ENCODE data around the gene MIOX. TPM values are rescaled to one million over a fixed set of nuclear protein-coding genes. Genes with fewer than 3 reads are reported as not detected.

MIOX gene
- total and polyA plus RNA-seq, 2 donors, result 0.61 to 1.7 TPM

GRCh38 chr22:50443197-50443596, 43.5 kb upstream of the MIOX start:
- Histone ChIP-seq H3K4me1 (ENCODE audit: control insufficient read depth in 2 of 2, insufficient read depth in 2 of 2, low read length in 2 of 2) (peaks cover 0 to 16% of the 10 kb centered on the region in 2 donors), H3K36me3 (ENCODE audit: control insufficient read depth in 2 of 2, insufficient read depth in 2 of 2, low read length in 1 of 2) (peaks cover 84 to 90% of the 10 kb centered on the region in 2 donors), H3K27ac (ENCODE audit: low read depth in 1 of 2, low read length in 1 of 2) (no peak overlapping the region), H3K9me3 (ENCODE audit: control insufficient read depth in 2 of 2, insufficient read depth in 1 of 2, low read length in 1 of 2) (no peaks in the 10 kb centered on the region), H3K27me3 (ENCODE audit: control insufficient read depth in 2 of 2, insufficient read depth in 1 of 2, low read length in 1 of 2) (no peaks in the 10 kb centered on the region), H3K4me3 (ENCODE audit: low read length in 2 of 2) (no peak overlapping the region)
- 93% methylated on average over 15 of the region's 15 CpGs for WGBS
- no peak for DNase-seq (ENCODE audit: low read depth in 6 of 9, low spot score in 9 of 9)

GRCh38 chr22:50443801-50444625, 42.6 kb upstream of the MIOX start:
- H3K9me3 ChIP-seq (ENCODE audit: control insufficient read depth in 2 of 2, insufficient read depth in 1 of 2, low read length in 1 of 2), result no peaks in the 10 kb centered on the region
- 90% methylated on average over 28 of the region's 28 CpGs for WGBS
- DNase-seq (ENCODE audit: low read depth in 6 of 9, low spot score in 9 of 9), result no peak
- H3K4me1 ChIP-seq (ENCODE audit: control insufficient read depth in 2 of 2, insufficient read depth in 2 of 2, low read length in 2 of 2), result peaks cover 0 to 16% of the 10 kb centered on the region in 2 donors
- no peak overlapping the region for H3K4me3 ChIP-seq (ENCODE audit: low read length in 2 of 2)
- no peak overlapping the region for H3K27ac ChIP-seq (ENCODE audit: low read depth in 1 of 2, low read length in 1 of 2)
- H3K27me3 ChIP-seq (ENCODE audit: control insufficient read depth in 2 of 2, insufficient read depth in 1 of 2, low read length in 1 of 2), result no peaks in the 10 kb centered on the region
- H3K36me3 ChIP-seq (ENCODE audit: control insufficient read depth in 2 of 2, insufficient read depth in 2 of 2, low read length in 1 of 2), result peaks cover 84 to 90% of the 10 kb centered on the region in 2 donors

GRCh38 chr22:50444663-50445062, 42.0 kb upstream of the MIOX start:
- no peak overlapping the region for H3K4me3 ChIP-seq (ENCODE audit: low read length in 2 of 2)
- DNase-seq (ENCODE audit: low read depth in 6 of 9, low spot score in 9 of 9), result no peak
- no peaks in the 10 kb centered on the region for H3K9me3 ChIP-seq (ENCODE audit: control insufficient read depth in 2 of 2, insufficient read depth in 1 of 2, low read length in 1 of 2)
- H3K4me1 ChIP-seq (ENCODE audit: control insufficient read depth in 2 of 2, insufficient read depth in 2 of 2, low read length in 2 of 2), result peaks cover 0 to 17% of the 10 kb centered on the region in 2 donors
- H3K36me3 ChIP-seq (ENCODE audit: control insufficient read depth in 2 of 2, insufficient read depth in 2 of 2, low read length in 1 of 2), result peaks cover 79 to 90% of the 10 kb centered on the region in 2 donors
- no peaks in the 10 kb centered on the region for H3K27me3 ChIP-seq (ENCODE audit: control insufficient read depth in 2 of 2, insufficient read depth in 1 of 2, low read length in 1 of 2)
- WGBS, result 91% methylated on average over 5 of the region's 5 CpGs
- peak overlapping the region in 1 of 2 donors; percentile 58 for H3K27ac ChIP-seq (ENCODE audit: low read depth in 1 of 2, low read length in 1 of 2)

- Histone ChIP-seq H3K27ac (ENCODE audit: low read depth in 1 of 2, low read length in 1 of 2) (peak overlapping the region in 1 of 2 donors; percentile 58), H3K4me3 (ENCODE audit: low read length in 2 of 2) (no peak overlapping the region), H3K36me3 (ENCODE audit: control insufficient read depth in 2 of 2, insufficient read depth in 2 of 2, low read length in 1 of 2) (peaks cover 79 to 89% of the 10 kb centered on the region in 2 donors), H3K27me3 (ENCODE audit: control insufficient read depth in 2 of 2, insufficient read depth in 1 of 2, low read length in 1 of 2) (no peaks in the 10 kb centered on the region), H3K9me3 (ENCODE audit: control insufficient read depth in 2 of 2, insufficient read depth in 1 of 2, low read length in 1 of 2) (no peaks in the 10 kb centered on the region), H3K4me1 (ENCODE audit: control insufficient read depth in 2 of 2, insufficient read depth in 2 of 2, low read length in 2 of 2) (peaks cover 0 to 21% of the 10 kb centered on the region in 2 donors)
- 66% methylated on average over 30 of the region's 30 CpGs for WGBS
- DNase-seq (ENCODE audit: low read depth in 6 of 9, low spot score in 9 of 9), result peak in 5 of 9 donors; percentile 10 to 71 (median 48)
Measured at GRCh38 chr22:50445071-50445879, 41.4 kb upstream of the MIOX start.

- no peak overlapping the region for H3K27ac ChIP-seq (ENCODE audit: low read depth in 1 of 2, low read length in 1 of 2)
- H3K9me3 ChIP-seq (ENCODE audit: control insufficient read depth in 2 of 2, insufficient read depth in 1 of 2, low read length in 1 of 2), result no peaks in the 10 kb centered on the region
- H3K36me3 ChIP-seq (ENCODE audit: control insufficient read depth in 2 of 2, insufficient read depth in 2 of 2, low read length in 1 of 2), result peaks cover 79 to 83% of the 10 kb centered on the region in 2 donors
- peaks cover 0 to 21% of the 10 kb centered on the region in 2 donors for H3K4me1 ChIP-seq (ENCODE audit: control insufficient read depth in 2 of 2, insufficient read depth in 2 of 2, low read length in 2 of 2)
- H3K4me3 ChIP-seq (ENCODE audit: low read length in 2 of 2), result no peak overlapping the region
- H3K27me3 ChIP-seq (ENCODE audit: control insufficient read depth in 2 of 2, insufficient read depth in 1 of 2, low read length in 1 of 2), result no peaks in the 10 kb centered on the region
- no peak for DNase-seq (ENCODE audit: low read depth in 6 of 9, low spot score in 9 of 9)
- WGBS, result 92% methylated on average over 17 of the region's 17 CpGs
Measured at GRCh38 chr22:50445880-50446707, 40.6 kb upstream of the MIOX start.

- H3K4me3 ChIP-seq (ENCODE audit: low read length in 2 of 2), result no peak overlapping the region
- no peaks in the 10 kb centered on the region for H3K9me3 ChIP-seq (ENCODE audit: control insufficient read depth in 2 of 2, insufficient read depth in 1 of 2, low read length in 1 of 2)
- no peak overlapping the region for H3K27ac ChIP-seq (ENCODE audit: low read depth in 1 of 2, low read length in 1 of 2)
- WGBS, result 98% methylated on average over 54 of the region's 54 CpGs
- H3K36me3 ChIP-seq (ENCODE audit: control insufficient read depth in 2 of 2, insufficient read depth in 2 of 2, low read length in 1 of 2), result peaks cover 75 to 83% of the 10 kb centered on the region in 2 donors
- H3K4me1 ChIP-seq (ENCODE audit: control insufficient read depth in 2 of 2, insufficient read depth in 2 of 2, low read length in 2 of 2), result peaks cover 0 to 21% of the 10 kb centered on the region in 2 donors
- H3K27me3 ChIP-seq (ENCODE audit: control insufficient read depth in 2 of 2, insufficient read depth in 1 of 2, low read length in 1 of 2), result no peaks in the 10 kb centered on the region
- no peak for DNase-seq (ENCODE audit: low read depth in 6 of 9, low spot score in 9 of 9)
Measured at GRCh38 chr22:50446708-50447575, 39.7 kb upstream of the MIOX start.

- Histone ChIP-seq H3K4me3 (ENCODE audit: low read length in 2 of 2) (no peak overlapping the region), H3K9me3 (ENCODE audit: control insufficient read depth in 2 of 2, insufficient read depth in 1 of 2, low read length in 1 of 2) (no peaks in the 10 kb centered on the region), H3K27me3 (ENCODE audit: control insufficient read depth in 2 of 2, insufficient read depth in 1 of 2, low read length in 1 of 2) (no peaks in the 10 kb centered on the region), H3K4me1 (ENCODE audit: control insufficient read depth in 2 of 2, insufficient read depth in 2 of 2, low read length in 2 of 2) (peaks cover 0 to 21% of the 10 kb centered on the region in 2 donors), H3K36me3 (ENCODE audit: control insufficient read depth in 2 of 2, insufficient read depth in 2 of 2, low read length in 1 of 2) (peaks cover 76 to 86% of the 10 kb centered on the region in 2 donors), H3K27ac (ENCODE audit: low read depth in 1 of 2, low read length in 1 of 2) (no peak overlapping the region)
- DNase-seq (ENCODE audit: low read depth in 6 of 9, low spot score in 9 of 9), result no peak
- 98% methylated on average over 27 of the region's 27 CpGs for WGBS
Measured at GRCh38 chr22:50447576-50448551, 38.8 kb upstream of the MIOX start.

Measured in thymus (tissue), 11 donors.